Hepatocyte (in vitro differentiated cells): ENCODE measurements around the gene IL17REL. TPM values are rescaled to one million over a fixed set of nuclear protein-coding genes. Genes with fewer than 3 reads are reported as not detected.

Source experiments
- DNase-seq: peaks from one replicate; pipeline ENCODE4 v3.0.0-alpha.2; 2016; ENCODE audit warnings: low spot score
- H2AFZ ChIP-seq: fragments of 200-600 bp; sonication (generic); 2 replicates; pipeline ENCODE4 v1.6.0; 2016; ENCODE audit warnings: antibody characterized with exemption, mild to moderate bottlenecking
- H3K27ac ChIP-seq: fragments of 200-600 bp; sonication (generic); 2 replicates; pipeline ENCODE4 v1.5.1; 2016; ENCODE audit warnings: mild to moderate bottlenecking
- H3K27me3 ChIP-seq: fragments of 200-600 bp; sonication (generic); 2 replicates; pipeline ENCODE4 v1.6.1; 2016
- H3K36me3 ChIP-seq: fragments of 200-600 bp; sonication (generic); replicated peaks from 2 replicates; pipeline ENCODE4 v1.5.1; 2016; ENCODE audit warnings: low read depth; ENCODE audit not compliant: insufficient read depth
- H3K4me1 ChIP-seq: fragments of 200-600 bp; sonication (generic); 2 replicates; pipeline ENCODE4 v1.5.1; 2016; ENCODE audit warnings: mild to moderate bottlenecking, moderate library complexity; ENCODE audit not compliant: insufficient read depth
- H3K4me2 ChIP-seq: fragments of 200-600 bp; sonication (generic); 2 replicates; pipeline ENCODE4 v1.6.0; 2016
- H3K4me3 ChIP-seq: fragments of 200-600 bp; sonication (generic); 2 replicates; pipeline ENCODE4 v1.5.1; 2016; ENCODE audit warnings: mild to moderate bottlenecking
- H3K79me2 ChIP-seq: fragments of 200-600 bp; sonication (generic); 2 replicates; pipeline ENCODE4 v1.6.0; 2017; ENCODE audit warnings: mild to moderate bottlenecking
- H3K9me2 ChIP-seq: fragments of 200-600 bp; sonication (generic); replicated peaks from 2 replicates; pipeline ENCODE4 v1.6.0; 2017; ENCODE audit warnings: mild to moderate bottlenecking; ENCODE audit not compliant: insufficient read depth
- H3K9me3 ChIP-seq: fragments of 200-600 bp; sonication (generic); 2 replicates; pipeline ENCODE4 v1.5.1; 2016; ENCODE audit warnings: low read depth, mild to moderate bottlenecking
- H4K20me1 ChIP-seq: fragments of 200-600 bp; sonication (generic); 2 replicates; pipeline ENCODE4 v1.6.0; 2016; ENCODE audit warnings: mild to moderate bottlenecking; ENCODE audit not compliant: insufficient read depth, poor library complexity, severe bottlenecking
- EZH2 ChIP-seq: fragments of 200-600 bp; sonication (generic); IDR thresholded peaks from 2 replicates; pipeline ENCODE4 v1.6.1; 2016; ENCODE audit warnings: antibody characterized with exemption, mild to moderate bottlenecking, borderline replicate concordance
- EZH2phosphoT487 ChIP-seq: fragments of 200-600 bp; sonication (generic); IDR thresholded peaks from one replicate; pipeline ENCODE4 v1.6.1; 2018; ENCODE audit warnings: antibody characterized with exemption, mild to moderate bottlenecking, low read depth, moderate library complexity; ENCODE audit not compliant: unreplicated experiment, severe bottlenecking
- WGBS: methylation state at CpG from one replicate; pipeline ENCODE4 v1.1.6; 2016; ENCODE audit warnings: low lambda C conversion rate; ENCODE audit errors: missing lambda C conversion rate; 5-methylcytosine and 5-hydroxymethylcytosine counted together
- polyA plus RNA-seq: library from polyadenylated mRNA; unstranded; fragments of >200 nt; fragmentation: Nextera tagmentation; extraction: Ambion mirVana; gene quantifications from 2 replicates; pipeline ENCODE4 v1.2.1, GENCODE V29; 2016
- total RNA-seq: library from RNA; depleted of rRNA; stranded (reverse); fragments of >200 nt; gene quantifications from 2 replicates; pipeline ENCODE4 v1.2.3, GENCODE V29; 2014
- TF ChIP-seq, protein P1 (sequence below): fragments of 200-600 bp; sonication (generic); IDR thresholded peaks from 2 replicates; pipeline ENCODE4 v1.5.1; 2016; ENCODE audit warnings: antibody characterized with exemption, mild to moderate bottlenecking; ENCODE audit not compliant: poor library complexity

IL17REL gene
- total and polyA plus RNA-seq, 2 experiments from 2014 or later: not detected

DNA sequence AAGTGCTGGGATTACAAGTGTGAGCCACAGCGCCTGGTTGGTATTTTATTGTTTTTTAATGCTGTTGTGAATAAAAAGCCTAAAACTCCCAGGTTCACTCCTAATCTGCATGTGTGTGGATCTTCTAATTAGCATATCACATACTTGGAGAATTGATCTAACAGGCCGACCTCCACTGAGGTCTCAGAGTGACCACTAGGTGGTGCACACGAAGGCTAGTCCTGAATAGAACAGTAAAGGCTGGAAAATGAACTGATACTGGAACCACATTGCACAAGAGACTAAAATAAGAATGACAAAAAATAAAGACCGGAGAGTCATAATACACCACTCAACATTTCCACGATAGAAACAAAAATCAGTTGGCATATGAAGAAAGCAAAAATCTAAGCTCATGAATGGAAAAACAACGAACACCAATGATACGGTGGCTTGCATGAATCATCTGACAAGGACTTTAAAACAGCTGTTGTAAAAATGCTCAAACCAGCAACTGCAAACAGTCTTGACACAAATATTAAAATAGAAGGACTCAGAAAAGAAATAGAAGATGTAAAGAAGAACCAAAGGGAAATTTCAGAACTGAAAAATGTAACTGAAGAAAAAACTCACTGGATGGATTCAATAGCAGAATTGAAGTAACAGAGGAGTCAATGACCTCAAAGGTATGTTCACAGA lies 32.8 kb downstream of the IL17REL start:
- no peak overlapping the region for H2AFZ ChIP-seq
- peaks cover 20% of the 10 kb centered on the region for H3K27me3 ChIP-seq
- no peaks in the 10 kb centered on the region for H3K9me3 ChIP-seq
- H3K9me2 ChIP-seq: no peaks in the 10 kb centered on the region
- no peaks in the 10 kb centered on the region for H3K36me3 ChIP-seq
- H3K4me3 ChIP-seq: no peak overlapping the region
- 50% methylated on average over 7 of the region's 7 CpGs for WGBS
- H3K4me1 ChIP-seq: no peaks in the 10 kb centered on the region
- H3K4me2 ChIP-seq: no peak overlapping the region
- H3K79me2 ChIP-seq: no peaks in the 10 kb centered on the region
- DNase-seq: peak; percentile 29
- no peaks in the 10 kb centered on the region for H4K20me1 ChIP-seq
- TF ChIP-seq EZH2phosphoT487: no peak
- TF ChIP-seq, protein P1, sequence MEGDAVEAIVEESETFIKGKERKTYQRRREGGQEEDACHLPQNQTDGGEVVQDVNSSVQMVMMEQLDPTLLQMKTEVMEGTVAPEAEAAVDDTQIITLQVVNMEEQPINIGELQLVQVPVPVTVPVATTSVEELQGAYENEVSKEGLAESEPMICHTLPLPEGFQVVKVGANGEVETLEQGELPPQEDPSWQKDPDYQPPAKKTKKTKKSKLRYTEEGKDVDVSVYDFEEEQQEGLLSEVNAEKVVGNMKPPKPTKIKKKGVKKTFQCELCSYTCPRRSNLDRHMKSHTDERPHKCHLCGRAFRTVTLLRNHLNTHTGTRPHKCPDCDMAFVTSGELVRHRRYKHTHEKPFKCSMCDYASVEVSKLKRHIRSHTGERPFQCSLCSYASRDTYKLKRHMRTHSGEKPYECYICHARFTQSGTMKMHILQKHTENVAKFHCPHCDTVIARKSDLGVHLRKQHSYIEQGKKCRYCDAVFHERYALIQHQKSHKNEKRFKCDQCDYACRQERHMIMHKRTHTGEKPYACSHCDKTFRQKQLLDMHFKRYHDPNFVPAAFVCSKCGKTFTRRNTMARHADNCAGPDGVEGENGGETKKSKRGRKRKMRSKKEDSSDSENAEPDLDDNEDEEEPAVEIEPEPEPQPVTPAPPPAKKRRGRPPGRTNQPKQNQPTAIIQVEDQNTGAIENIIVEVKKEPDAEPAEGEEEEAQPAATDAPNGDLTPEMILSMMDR: peak; percentile 43
- no peak for TF ChIP-seq EZH2
- no peak overlapping the region for H3K27ac ChIP-seq

DNA sequence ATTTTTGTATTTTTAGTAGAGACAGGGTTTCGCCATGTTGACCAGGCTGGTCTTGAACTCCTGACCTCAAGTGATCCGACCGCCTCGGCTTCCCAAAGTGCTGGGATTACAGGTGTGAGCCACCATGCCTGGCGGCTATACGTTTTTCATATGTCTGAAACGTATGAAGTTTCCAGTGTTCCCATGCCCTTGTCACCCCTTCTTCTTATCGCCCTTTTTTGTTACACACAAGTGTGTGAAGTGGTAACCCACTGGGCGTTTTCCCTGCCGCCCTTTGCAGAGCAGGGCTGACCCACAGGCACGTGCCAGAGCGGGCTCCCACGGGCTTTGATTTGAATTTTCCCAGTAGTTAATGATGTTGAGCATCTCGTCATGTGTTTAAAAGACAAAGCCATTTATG lies 35.0 kb downstream of the IL17REL start:
- TF ChIP-seq, protein P1: no peak
- no peak for TF ChIP-seq EZH2
- TF ChIP-seq EZH2phosphoT487: no peak
- H2AFZ ChIP-seq: no peak overlapping the region

DNA sequence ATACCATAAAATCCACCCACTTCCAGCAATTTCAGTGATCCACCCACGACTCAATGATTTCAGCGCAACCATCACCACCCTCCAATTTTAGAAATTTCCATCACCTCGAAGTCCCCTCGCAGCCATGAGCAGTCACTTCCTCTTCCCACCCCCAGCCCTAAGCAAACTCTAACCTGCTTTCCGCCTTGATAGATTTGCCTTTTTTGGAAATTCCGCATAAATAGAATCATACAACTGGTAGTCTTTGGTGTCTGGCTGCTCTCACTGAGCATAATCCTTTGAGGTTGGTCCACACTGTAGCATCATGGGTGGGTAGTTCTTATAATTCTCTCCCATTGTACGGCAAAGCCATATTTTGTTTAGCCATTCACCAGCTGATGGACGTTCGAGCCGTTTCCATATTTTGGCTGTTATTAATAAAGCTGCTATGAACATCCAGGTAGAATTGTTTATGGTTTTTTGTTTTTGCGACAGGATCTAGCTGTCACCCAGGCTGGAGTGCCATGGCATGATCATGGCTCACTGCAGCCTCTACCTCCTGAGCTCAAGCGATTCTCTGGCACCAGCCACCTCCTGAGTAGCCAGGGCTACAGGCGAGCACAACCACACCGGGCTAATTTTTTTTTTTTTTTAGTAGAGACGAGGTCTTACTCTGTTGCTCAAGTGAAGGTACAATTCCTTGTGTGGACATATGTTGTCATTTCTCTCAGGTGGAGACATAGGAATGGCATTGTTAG lies 36.0 kb downstream of the IL17REL start:
- Histone ChIP-seq H3K4me1 (peaks cover 4% of the 10 kb centered on the region), H3K36me3 (no peaks in the 10 kb centered on the region), H4K20me1 (no peaks in the 10 kb centered on the region), H3K27me3 (no peaks in the 10 kb centered on the region), H3K4me3 (no peak overlapping the region), H3K79me2 (no peaks in the 10 kb centered on the region), H3K9me2 (no peaks in the 10 kb centered on the region), H3K27ac (no peak overlapping the region), H2AFZ (no peak overlapping the region), H3K4me2 (no peak overlapping the region), H3K9me3 (no peaks in the 10 kb centered on the region)
- WGBS: 78% methylated on average over 15 of the region's 15 CpGs
- DNase-seq: no peak
- TF ChIP-seq, protein P1: no peak
- no peak for TF ChIP-seq EZH2
- TF ChIP-seq EZH2phosphoT487: no peak

More for the DNA sequence above, 35.0 kb downstream of the IL17REL start:
- Histone ChIP-seq H4K20me1 (no peaks in the 10 kb centered on the region), H3K9me2 (no peaks in the 10 kb centered on the region), H3K4me3 (no peak overlapping the region), H3K27ac (no peak overlapping the region), H3K36me3 (no peaks in the 10 kb centered on the region), H3K79me2 (no peaks in the 10 kb centered on the region), H3K4me2 (no peak overlapping the region), H3K4me1 (no peaks in the 10 kb centered on the region), H3K9me3 (no peaks in the 10 kb centered on the region), H3K27me3 (no peaks in the 10 kb centered on the region)
- DNase-seq: no peak
- WGBS: 85% methylated on average over 14 of the region's 14 CpGs
